RCC 7860 (cell line): ENCODE results near the gene PFN2.
"Not testable (repeated sequence)": the region's sequence is repeated elsewhere in the genome, so short reads cannot be mapped to it uniquely, and the experiment has no call there.

Experiments
- DNase-seq: peaks from one replicate; pipeline ENCODE4 v3.0.0-alpha.2; 2015; ENCODE audit warnings: low spot score
- FAIRE-seq: peaks from 2 replicates; lab custom pipeline; 2012; peaks lifted over from hg19 to GRCh38; lab: Jason Lieb, UNC

PFN2 gene

DNA sequence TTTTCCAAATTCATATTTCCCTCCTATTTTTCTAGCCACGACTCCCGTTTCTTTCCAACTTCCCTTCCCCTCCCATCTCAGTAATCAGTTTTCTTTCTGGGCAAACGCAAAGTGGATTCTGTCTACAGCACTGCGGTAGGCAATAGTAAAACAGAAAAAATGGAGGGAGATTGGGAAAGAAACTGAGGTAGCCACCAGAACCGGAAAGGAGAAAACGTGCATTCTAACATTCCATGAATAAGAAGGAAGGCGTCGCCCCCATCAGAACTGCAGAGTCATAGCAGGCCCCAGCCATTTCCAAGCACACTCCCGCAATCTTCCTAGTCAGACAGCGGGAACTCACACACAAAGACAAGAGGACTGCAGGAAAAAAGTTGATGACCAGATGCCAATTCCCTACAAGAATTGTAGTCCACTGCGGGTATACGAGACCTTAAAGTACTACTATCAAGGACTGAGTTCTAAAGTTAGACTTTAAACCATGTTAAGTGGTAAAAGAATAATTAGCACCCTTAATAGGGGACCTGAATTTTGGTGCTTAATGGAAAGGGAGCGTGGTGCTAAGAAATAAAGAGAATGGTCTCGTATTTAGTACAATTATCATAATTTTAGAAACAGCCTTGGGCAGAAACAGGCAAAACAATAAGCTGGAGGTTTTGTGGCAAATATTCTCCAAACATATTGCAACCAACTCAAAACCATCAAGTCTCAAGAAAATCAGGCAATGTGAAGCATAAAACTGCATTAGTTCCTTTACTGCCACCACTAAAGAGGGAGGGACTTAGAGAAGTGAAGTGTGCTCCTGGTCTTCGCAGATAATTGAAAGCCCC lies 1.4 kb downstream of the PFN2 start:
- peak; percentile 82 for FAIRE-seq
- peak; percentile 88 for DNase-seq

DNA sequence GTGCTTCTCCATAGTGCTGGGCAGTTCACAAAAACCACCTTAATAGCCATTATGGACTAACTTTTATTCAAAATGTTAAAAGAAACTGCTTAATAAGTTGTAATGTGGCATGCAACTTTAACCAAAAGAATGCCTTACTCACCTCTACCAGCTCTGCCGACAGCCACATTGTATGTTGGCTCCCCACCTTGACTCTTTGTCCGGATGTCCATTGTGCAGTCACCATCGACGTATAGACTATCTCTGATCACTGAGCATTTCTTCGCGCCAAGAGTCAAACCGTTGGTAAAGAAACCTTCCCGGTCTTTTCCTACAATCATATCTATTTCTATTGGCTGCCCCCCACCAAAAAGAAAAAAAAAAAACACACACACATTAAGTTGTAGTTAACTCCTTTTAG lies 2.5 kb downstream of the PFN2 start:
- FAIRE-seq = peak; percentile 83
- DNase-seq = peak; percentile 69

- peak; percentile 88 for FAIRE-seq
- peak; percentile 44 for DNase-seq
Observed at GRCh38 chr3:149967086-149967685, 3.5 kb downstream of the PFN2 start.

GRCh38 chr3:149965278-149965677 lies 5.4 kb downstream of the PFN2 start:
- DNase-seq (no peak), FAIRE-seq (no peak)

GRCh38 chr3:149964291-149964690 lies 6.4 kb downstream of the PFN2 start:
- DNase-seq = no peak
- FAIRE-seq = no peak

GRCh38 chr3:149963485-149963884 lies 7.2 kb downstream of the PFN2 start:
- DNase-seq = no peak
- no peak for FAIRE-seq

GRCh38 chr3:149959443-149959842 lies 11.3 kb downstream of the PFN2 start:
- FAIRE-seq (no peak), DNase-seq (no peak)

DNA sequence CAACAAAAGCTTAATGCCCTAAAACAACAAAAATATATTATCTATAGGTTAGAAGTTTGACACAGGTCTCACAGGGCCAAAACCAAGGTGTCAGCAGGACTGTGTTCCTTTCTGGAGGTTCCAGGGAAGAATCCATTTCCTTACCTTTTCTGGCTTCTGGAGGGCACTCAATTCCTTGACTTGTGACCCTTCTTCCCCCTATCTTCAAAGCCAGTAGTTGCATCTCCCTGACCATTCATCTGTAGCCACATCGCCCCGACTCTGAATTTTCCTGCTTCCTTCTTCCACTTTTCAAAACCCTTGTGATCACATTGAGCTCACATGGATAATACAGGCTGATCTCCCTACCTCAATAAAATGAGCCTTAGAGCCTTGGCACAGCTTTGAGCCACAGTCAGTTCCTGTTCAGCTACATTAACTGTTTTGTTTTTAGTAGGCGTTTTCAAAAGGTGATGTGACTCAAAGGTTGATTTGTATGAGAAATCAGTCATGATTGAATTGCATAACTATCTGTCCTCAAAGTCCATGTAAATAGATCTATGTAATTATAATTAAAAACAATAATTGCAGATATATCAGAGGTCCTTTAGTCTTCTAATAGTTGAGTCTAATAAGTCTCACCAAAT lies 12.4 kb downstream of the PFN2 start:
- FAIRE-seq = no peak
- no peak for DNase-seq

DNA sequence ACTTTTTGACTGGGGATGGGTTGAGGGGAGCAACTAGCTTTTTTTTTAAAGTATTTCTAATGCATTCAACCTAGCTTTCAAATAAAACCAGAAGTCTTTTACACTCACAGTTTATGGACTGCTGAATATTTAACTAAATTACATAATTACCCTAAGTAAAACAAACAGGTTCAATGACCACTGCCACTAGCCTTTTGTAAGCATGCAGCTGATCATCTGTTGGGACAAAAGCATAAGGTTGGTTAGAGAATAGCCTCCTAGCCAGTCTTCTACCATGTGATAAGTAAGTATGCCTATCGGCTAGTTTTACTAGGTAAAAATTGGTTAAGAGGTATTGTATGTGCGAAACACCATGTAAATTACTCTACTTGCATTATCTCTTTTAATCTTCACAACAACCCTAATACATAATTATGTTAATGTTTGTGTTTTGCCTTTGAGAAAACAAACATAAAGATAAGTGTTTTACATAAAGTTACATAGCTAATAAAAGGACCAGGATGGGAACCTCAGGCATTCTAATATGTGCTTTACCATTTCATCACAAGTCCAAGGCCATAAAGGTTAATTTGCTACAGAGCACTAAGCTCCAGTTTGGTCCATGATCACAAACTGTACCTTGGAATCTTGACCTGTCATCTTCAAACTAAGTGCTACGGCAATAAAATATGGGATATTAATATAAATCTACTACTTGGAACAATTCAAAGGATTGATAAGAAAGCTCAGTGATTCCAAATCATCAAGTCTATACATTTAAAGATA lies 13.2 kb downstream of the PFN2 start:
- DNase-seq = no peak
- FAIRE-seq = no peak

DNA sequence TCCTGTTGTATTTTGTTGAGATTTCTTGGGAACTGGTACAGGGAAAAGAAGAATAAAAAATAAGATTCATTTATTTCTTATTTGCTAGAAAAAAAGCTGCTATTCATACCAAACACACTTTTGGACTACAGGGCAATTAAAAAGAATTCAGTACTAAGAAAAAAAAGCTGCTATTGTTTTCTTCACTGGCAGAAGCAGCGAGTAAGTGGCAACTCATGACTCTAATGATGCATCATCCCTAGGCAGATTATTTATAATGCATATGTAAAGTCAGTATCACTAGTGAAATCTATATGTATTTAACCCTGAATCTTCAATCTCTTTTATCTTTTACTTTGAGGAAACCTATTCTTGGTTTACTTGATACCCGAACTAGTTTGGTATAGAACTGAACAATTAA lies 15.2 kb downstream of the PFN2 start:
- FAIRE-seq (no peak), DNase-seq (no peak)

GRCh38 chr3:149954812-149955211 lies 15.9 kb downstream of the PFN2 start:
- FAIRE-seq (no peak), DNase-seq (no peak)

GRCh38 chr3:149949181-149949580 lies 21.5 kb downstream of the PFN2 start:
- DNase-seq (no peak), FAIRE-seq (no peak)

GRCh38 chr3:149947231-149947630 lies 23.5 kb downstream of the PFN2 start:
- DNase-seq (no peak), FAIRE-seq (no peak)

DNA sequence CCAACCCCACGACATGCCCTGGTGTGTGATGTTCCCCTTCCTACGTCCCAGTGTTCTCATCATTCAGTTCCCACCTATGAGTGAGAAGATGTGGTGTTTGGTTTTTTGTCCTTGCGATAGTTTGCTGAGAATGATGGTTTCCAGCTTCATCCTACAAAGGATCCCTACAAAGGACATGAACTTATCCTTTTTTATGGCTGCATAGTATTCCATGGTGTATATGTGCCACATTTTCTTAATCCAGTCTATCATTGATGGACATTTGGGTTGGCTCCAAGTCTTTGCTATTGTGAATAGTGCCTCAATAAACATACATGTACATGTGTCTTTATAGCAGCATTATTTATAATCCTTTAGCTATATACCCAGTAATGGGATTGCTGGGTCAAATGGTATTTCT lies 26.7 kb downstream of the PFN2 start:
- not testable (repeated sequence) for FAIRE-seq, DNase-seq

DNA sequence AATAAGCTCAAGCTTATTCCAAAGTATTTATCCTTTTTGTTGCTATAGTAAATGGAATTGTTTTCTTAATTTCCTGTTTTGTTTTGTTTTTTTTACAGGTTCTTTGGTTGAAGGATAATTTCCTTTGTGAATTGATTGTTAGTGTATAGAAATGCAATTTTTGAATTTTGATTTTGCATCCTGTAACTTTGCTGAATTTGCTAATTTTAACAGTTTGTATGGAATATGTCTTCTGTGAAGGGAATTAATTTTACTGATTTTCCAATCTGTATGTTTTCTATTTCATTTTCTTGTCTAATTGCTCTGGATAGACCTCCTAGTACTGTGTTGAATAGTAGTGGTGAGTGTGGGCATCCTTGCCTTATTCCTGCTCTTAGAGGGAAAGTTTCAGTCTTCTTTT lies 28.3 kb downstream of the PFN2 start:
- no peak for DNase-seq
- no peak for FAIRE-seq

DNA sequence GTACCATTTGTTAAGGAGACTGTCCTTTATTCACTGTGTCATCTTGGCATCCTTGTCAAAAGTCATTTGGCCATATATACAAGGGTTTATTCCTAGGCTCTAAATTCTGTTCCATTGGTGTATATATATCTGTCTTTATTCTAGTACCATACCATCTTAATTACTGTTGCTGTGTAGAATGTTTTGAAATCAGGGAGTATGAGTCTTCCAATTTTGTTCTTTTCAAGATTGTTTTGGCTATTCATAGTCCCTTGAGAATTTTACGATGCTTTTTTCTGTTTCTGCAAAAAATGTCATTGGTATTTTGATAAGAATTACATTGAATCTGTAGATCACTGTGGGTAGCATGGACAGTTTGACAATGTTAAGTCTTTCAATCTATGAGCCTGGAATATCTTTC lies 28.7 kb downstream of the PFN2 start:
- DNase-seq (no peak), FAIRE-seq (no peak)

- FAIRE-seq (no peak), DNase-seq (no peak)
Observed at GRCh38 chr3:149941186-149941585, 29.5 kb downstream of the PFN2 start.

GRCh38 chr3:149938392-149939055 lies 32.2 kb downstream of the PFN2 start:
- not testable (repeated sequence) for FAIRE-seq

DNA sequence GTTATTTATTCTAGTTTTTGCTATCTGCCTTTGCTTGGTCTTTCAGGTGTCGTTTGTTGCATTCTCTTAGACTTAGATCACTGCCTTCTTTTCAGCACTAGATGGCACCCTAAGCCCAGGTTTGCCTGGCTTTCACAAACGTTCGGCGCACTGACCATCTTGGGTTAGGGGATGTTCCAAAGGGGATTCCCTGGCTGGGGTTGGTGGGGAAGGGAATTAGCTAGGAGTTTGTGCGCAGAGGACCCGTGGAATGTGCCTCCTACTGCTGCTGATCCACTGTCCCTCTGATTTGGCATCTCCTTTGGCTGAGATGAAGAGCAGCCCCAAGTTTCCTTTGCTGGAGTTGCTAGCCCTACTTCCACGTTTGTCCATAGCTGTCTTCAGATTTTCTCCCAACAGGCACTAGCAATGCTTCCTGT lies 33.9 kb downstream of the PFN2 start:
- peak; percentile 34 for DNase-seq
- FAIRE-seq = no peak

More at GRCh38 chr3:149938392-149939055, 32.2 kb downstream of the PFN2 start:
- not testable (repeated sequence) for DNase-seq

- DNase-seq = no peak
- FAIRE-seq = no peak
Observed at GRCh38 chr3:149934524-149934923, 36.2 kb downstream of the PFN2 start.

DNA sequence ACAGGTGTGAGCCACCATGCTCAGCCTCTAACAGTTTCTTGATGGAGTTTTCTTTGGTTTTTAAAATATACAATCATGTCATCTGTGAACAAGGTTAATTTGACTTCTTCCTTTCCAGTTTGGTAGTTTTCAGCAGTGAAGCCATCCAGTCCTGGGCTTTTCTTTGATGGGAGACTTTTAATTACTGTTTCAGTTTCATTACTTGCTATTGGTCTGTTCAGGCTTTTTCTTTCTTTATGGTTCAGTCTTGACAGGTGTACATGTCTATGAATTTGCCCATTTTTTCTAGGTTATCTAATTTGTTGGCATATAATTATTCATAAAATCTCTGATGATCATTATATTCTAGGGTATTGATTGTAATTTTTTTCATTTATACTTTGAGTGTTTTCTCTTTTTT lies 36.8 kb downstream of the PFN2 start:
- DNase-seq = no peak
- FAIRE-seq = no peak
